Spleen (tissue), 7 donors: Measurements from ENCODE around the gene EPB41L4B.

Experiments
- CTCF ChIP-seq, 11 experiments: fragments of 200-600 bp in 7 of 11; fragments of 450-650 bp in 4 of 11; sonication (generic) in 4 of 11; IDR thresholded peaks in 8 of 11; conservative IDR thresholded peaks in 3 of 11; 1 replicate in 7 of 11; 2 replicates in 4 of 11; pipeline versions ENCODE4 v1.4.0 to v1.8.0; 2016 to 2021; ENCODE audit warnings: antibody characterized with exemption in 11 of 11, inconsistent platforms in 4 of 11, mild to moderate bottlenecking in 1 of 11
- POLR2A ChIP-seq, 3 donors: fragments of 450-650 bp; IDR thresholded peaks; one replicate each; pipeline ENCODE4 v1.5.1; 2017; ENCODE audit warnings: antibody characterized with exemption in 3 of 3, mild to moderate bottlenecking in 1 of 3
- POLR2AphosphoS5 ChIP-seq, 3 donors: sonication (generic); formaldehyde crosslinking; IDR thresholded peaks; one replicate each; pipeline ENCODE4 v1.5.1; 2017; ENCODE audit warnings: antibody characterized with exemption in 3 of 3
- donor health status: DM: no; HTN: no; CAD: no; lungs with moderate emphysema.
- donor health status: DM: no; HTN: no; CAD: no.
- donor health status: DM: no; HTN: no; CAD: no.

DNA sequence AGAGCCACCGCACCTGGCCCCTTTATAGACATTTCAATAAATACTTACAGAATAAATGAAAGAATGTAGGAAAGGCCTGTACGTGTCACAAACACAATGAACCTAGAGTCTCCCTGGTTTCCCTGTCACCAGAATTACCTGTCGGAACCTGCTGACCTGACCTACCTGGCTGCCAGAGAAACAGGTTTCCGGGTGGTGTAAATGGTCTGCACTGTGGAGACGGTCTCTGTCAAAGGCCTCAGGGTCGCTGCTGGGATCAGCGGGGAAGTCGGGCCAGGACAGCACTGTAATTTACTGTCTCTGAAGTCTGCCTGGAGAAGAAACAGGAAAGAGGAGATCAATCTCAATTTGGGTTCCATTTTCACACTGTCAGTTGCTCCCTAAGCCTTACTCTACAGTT, 144.5 kb downstream of the EPB41L4B start:
- TF ChIP-seq CTCF (IDR thresholded peaks at IDR 0.05 in 8 of 11, conservative IDR thresholded peaks at IDR 0.05 in 3 of 11) (no peak), POLR2A (IDR thresholded peaks at IDR 0.05) (no peak), POLR2AphosphoS5 (IDR thresholded peaks at IDR 0.05) (no peak)
